Vagina (tissue), 2 donors: ENCODE data around the gene AMH. TPM values are rescaled to one million over a fixed set of nuclear protein-coding genes. Genes with fewer than 3 reads are reported as not detected.

ENCODE experiments used
- DNase-seq, 2 donors: peaks; one replicate each; pipeline ENCODE4 v3.0.0-alpha.2; 2017; ENCODE audit errors: extremely low spot score in 2 of 2
- H3K27ac ChIP-seq: fragments of 200-600 bp; sonication (generic); one replicate; pipeline ENCODE4 v1.5.1; 2019
- H3K27me3 ChIP-seq: fragments of 200-600 bp; sonication (generic); one replicate; pipeline ENCODE4 v1.5.1; 2019
- H3K36me3 ChIP-seq, 2 donors: fragments of 200-600 bp; sonication (generic); one replicate each; pipeline ENCODE4 v1.5.1; 2017 to 2019
- H3K4me1 ChIP-seq: fragments of 200-600 bp; sonication (generic); one replicate; pipeline ENCODE4 v1.5.1; 2019
- H3K4me3 ChIP-seq, 2 donors: fragments of 200-600 bp; sonication (generic); 1 replicate in 1 of 2; 2 replicates in 1 of 2; pipeline ENCODE4 v1.5.1; 2016 to 2019
- H3K9me3 ChIP-seq: fragments of 200-600 bp; sonication (generic); one replicate; pipeline ENCODE4 v1.5.1; 2019
- CTCF ChIP-seq, 3 experiments: fragments of 450-650 bp in 2 of 3; fragments of 200-600 bp in 1 of 3; sonication (generic) in 1 of 3; IDR thresholded peaks; one replicate each; pipeline ENCODE4 v1.5.1; 2017 to 2019; ENCODE audit warnings: antibody characterized with exemption in 3 of 3, mild to moderate bottlenecking in 2 of 3, moderate library complexity in 2 of 3
- POLR2A ChIP-seq, 2 donors: fragments of 450-650 bp; IDR thresholded peaks; one replicate each; pipeline ENCODE4 v1.6.1; 2017; ENCODE audit warnings: antibody characterized with exemption in 2 of 2, mild to moderate bottlenecking in 2 of 2, moderate library complexity in 2 of 2
- POLR2AphosphoS5 ChIP-seq, 2 donors: sonication (generic); formaldehyde crosslinking; IDR thresholded peaks; one replicate each; pipeline ENCODE4 v1.9.0; 2017; ENCODE audit warnings: antibody characterized with exemption in 2 of 2, mild to moderate bottlenecking in 2 of 2, low read depth in 1 of 2; ENCODE audit not compliant: insufficient read depth in 1 of 2
- intact Hi-C: fragments of 100-400 bp; cut with DNase I; formaldehyde crosslinking; loops from one replicate; pipeline ENCODE4 v1.15.1; 2023
- total RNA-seq: library from RNA; depleted of rRNA; stranded (reverse); fragments of >200 nt; gene quantifications from one replicate; pipeline ENCODE4 v1.2.3, GENCODE V29; 2016

The AMH gene
- total RNA-seq, 1 donor from 2014 or later, result 2.7 TPM

- Histone ChIP-seq H3K27ac (no peak overlapping the region), H3K4me3 (no peak overlapping the region), H3K27me3 (no peaks in the 10 kb centered on the region), H3K4me1 (peaks cover 17% of the 10 kb centered on the region), H3K9me3 (no peaks in the 10 kb centered on the region), H3K36me3 (peaks cover 0 to 21% of the 10 kb centered on the region in 2 donors)
- intact Hi-C loops, result no loop called here
- DNase-seq, result no peak
- TF ChIP-seq POLR2A (IDR thresholded peaks at IDR 0.05) (no peak), CTCF (IDR thresholded peaks at IDR 0.05) (no peak), POLR2AphosphoS5 (IDR thresholded peaks at IDR 0.05; ENCODE audit: insufficient read depth in 1 of 2, low read depth in 1 of 2) (no peak)
Observed at GRCh38 chr19:2202366-2202765, 46.8 kb upstream of the AMH start.

- Histone ChIP-seq H3K9me3 (no peaks in the 10 kb centered on the region), H3K4me3 (no peak overlapping the region), H3K4me1 (peaks cover 27% of the 10 kb centered on the region), H3K27ac (no peak overlapping the region), H3K27me3 (no peaks in the 10 kb centered on the region), H3K36me3 (peaks cover 3 to 30% of the 10 kb centered on the region in 2 donors)
- TF ChIP-seq POLR2AphosphoS5 (IDR thresholded peaks at IDR 0.05; ENCODE audit: insufficient read depth in 1 of 2, low read depth in 1 of 2) (no peak), CTCF (IDR thresholded peaks at IDR 0.05) (no peak), POLR2A (IDR thresholded peaks at IDR 0.05) (no peak)
- DNase-seq, result no peak
- intact Hi-C loops, result no loop called here
Observed at GRCh38 chr19:2207008-2207407, 42.1 kb upstream of the AMH start.

- H3K4me3 ChIP-seq, result no peak overlapping the region
- peaks cover 27% of the 10 kb centered on the region for H3K4me1 ChIP-seq
- H3K27me3 ChIP-seq, result no peaks in the 10 kb centered on the region
- peaks cover 3 to 33% of the 10 kb centered on the region in 2 donors for H3K36me3 ChIP-seq
- no peaks in the 10 kb centered on the region for H3K9me3 ChIP-seq
- intact Hi-C loops, result no loop called here
- TF ChIP-seq CTCF (IDR thresholded peaks at IDR 0.05) (no peak), POLR2AphosphoS5 (IDR thresholded peaks at IDR 0.05; ENCODE audit: insufficient read depth in 1 of 2, low read depth in 1 of 2) (peak in 1 of 2 donors; percentile 18)
- H3K27ac ChIP-seq, result peak overlapping the region; percentile 21
- no peak for DNase-seq
Observed at GRCh38 chr19:2207991-2208860, 40.9 kb upstream of the AMH start.

- H3K27ac ChIP-seq, result peak overlapping the region; percentile 21
- TF ChIP-seq POLR2AphosphoS5 (IDR thresholded peaks at IDR 0.05; ENCODE audit: insufficient read depth in 1 of 2, low read depth in 1 of 2), result no peak
- TF ChIP-seq POLR2A (IDR thresholded peaks at IDR 0.05), result no peak
- no peak for TF ChIP-seq CTCF (IDR thresholded peaks at IDR 0.05)
Observed at GRCh38 chr19:2208975-2209374, 40.1 kb upstream of the AMH start.

GRCh38 chr19:2209408-2209807 lies 39.7 kb upstream of the AMH start:
- H3K27me3 ChIP-seq, result no peaks in the 10 kb centered on the region
- H3K4me1 ChIP-seq, result peaks cover 28% of the 10 kb centered on the region
- no peak overlapping the region for H3K27ac ChIP-seq
- DNase-seq, result no peak
- intact Hi-C loops, result no loop called here
- no peak overlapping the region for H3K4me3 ChIP-seq
- H3K9me3 ChIP-seq, result no peaks in the 10 kb centered on the region
- TF ChIP-seq POLR2AphosphoS5 (IDR thresholded peaks at IDR 0.05; ENCODE audit: insufficient read depth in 1 of 2, low read depth in 1 of 2) (no peak), CTCF (IDR thresholded peaks at IDR 0.05) (no peak)
- peaks cover 3 to 33% of the 10 kb centered on the region in 2 donors for H3K36me3 ChIP-seq

More at GRCh38 chr19:2208975-2209374, 40.1 kb upstream of the AMH start:
- intact Hi-C loops, result no loop called here
- Histone ChIP-seq H3K27me3 (no peaks in the 10 kb centered on the region), H3K36me3 (peaks cover 3 to 28% of the 10 kb centered on the region in 2 donors), H3K4me1 (peaks cover 28% of the 10 kb centered on the region), H3K9me3 (no peaks in the 10 kb centered on the region), H3K4me3 (no peak overlapping the region)
- no peak for DNase-seq
